Ovary (tissue), 3 donors: Measurements from ENCODE around the gene CLTRN.

Source experiments
- EP300 ChIP-seq: sonication (generic); formaldehyde crosslinking; IDR thresholded peaks from one replicate; pipeline ENCODE4 v1.6.1; 2017; ENCODE audit warnings: antibody characterized with exemption
- POLR2A ChIP-seq: fragments of 450-650 bp; IDR thresholded peaks from one replicate; pipeline ENCODE4 v1.6.1; 2017; ENCODE audit warnings: antibody characterized with exemption, mild to moderate bottlenecking, moderate library complexity
- TF ChIP-seq, protein P1 (sequence below), 3 donors: fragments of 450-650 bp in 2 of 3; fragments of 200-600 bp in 1 of 3; IDR thresholded peaks; one replicate each; pipeline versions ENCODE4 v1.5.1 to v1.8.0; 2016 to 2022; ENCODE audit warnings: antibody characterized with exemption in 3 of 3, mild to moderate bottlenecking in 1 of 3
- donor health status: DM: no; HTN: no; CAD: no.

DNA sequence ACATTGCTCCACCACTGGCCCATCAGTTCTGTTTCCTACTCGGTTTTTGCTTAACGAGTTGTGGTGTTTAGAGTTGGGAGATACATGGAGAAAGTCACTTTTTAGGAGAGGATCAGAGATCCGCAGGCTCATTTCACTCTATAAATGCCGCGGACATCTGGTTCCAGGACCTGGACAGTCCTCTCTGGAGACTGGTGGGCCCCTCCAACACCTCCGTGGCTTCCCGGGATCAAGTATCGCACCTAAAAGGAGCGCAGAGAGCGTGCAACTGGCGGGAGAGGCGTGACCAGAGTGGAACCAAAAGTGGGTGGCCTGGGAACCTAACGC, 9.9 kb upstream of the CLTRN start:
- TF ChIP-seq, protein P1, sequence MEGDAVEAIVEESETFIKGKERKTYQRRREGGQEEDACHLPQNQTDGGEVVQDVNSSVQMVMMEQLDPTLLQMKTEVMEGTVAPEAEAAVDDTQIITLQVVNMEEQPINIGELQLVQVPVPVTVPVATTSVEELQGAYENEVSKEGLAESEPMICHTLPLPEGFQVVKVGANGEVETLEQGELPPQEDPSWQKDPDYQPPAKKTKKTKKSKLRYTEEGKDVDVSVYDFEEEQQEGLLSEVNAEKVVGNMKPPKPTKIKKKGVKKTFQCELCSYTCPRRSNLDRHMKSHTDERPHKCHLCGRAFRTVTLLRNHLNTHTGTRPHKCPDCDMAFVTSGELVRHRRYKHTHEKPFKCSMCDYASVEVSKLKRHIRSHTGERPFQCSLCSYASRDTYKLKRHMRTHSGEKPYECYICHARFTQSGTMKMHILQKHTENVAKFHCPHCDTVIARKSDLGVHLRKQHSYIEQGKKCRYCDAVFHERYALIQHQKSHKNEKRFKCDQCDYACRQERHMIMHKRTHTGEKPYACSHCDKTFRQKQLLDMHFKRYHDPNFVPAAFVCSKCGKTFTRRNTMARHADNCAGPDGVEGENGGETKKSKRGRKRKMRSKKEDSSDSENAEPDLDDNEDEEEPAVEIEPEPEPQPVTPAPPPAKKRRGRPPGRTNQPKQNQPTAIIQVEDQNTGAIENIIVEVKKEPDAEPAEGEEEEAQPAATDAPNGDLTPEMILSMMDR (IDR thresholded peaks at IDR 0.05), result no peak
- no peak for TF ChIP-seq POLR2A
- peak; percentile 64 for TF ChIP-seq EP300
